ENCODE measurements around the gene PLXDC2.

Gene PLXDC2

GRCh38 chr10:20090831-20091230, 274.6 kb downstream of the PLXDC2 start:
- ChIA-PET POLR2A (no interaction called here), CTCF (no interaction called here)
- no peak for DNase-seq (ENCODE audit: extremely low spot score)
- TF ChIP-seq SUZ12 (IDR thresholded peaks at IDR 0.05), result no peak
- TF ChIP-seq ARNT (IDR thresholded peaks at IDR 0.05), result no peak

GRCh38 chr10:20091698-20092097, 275.5 kb downstream of the PLXDC2 start:
- CTCF ChIA-PET, result no interaction called here
- TF ChIP-seq SP1 (IDR thresholded peaks at IDR 0.05) (no peak), SUZ12 (IDR thresholded peaks at IDR 0.05) (no peak), FOXM1 (IDR thresholded peaks at IDR 0.05; ENCODE audit: borderline replicate concordance) (no peak), PKNOX1 (IDR thresholded peaks at IDR 0.05) (no peak)
- POLR2A ChIA-PET, result no interaction called here
- DNase-seq (ENCODE audit: extremely low spot score), result no peak

GRCh38 chr10:20093600-20093999, 277.4 kb downstream of the PLXDC2 start:
- CTCF ChIA-PET, result no interaction called here
- POLR2A ChIA-PET, result no interaction called here
- DNase-seq (ENCODE audit: extremely low spot score), result no peak
- TF ChIP-seq BHLHE40 (IDR thresholded peaks at IDR 0.05; ENCODE audit: borderline replicate concordance) (no peak), LEF1 (IDR thresholded peaks at IDR 0.05; ENCODE audit: borderline replicate concordance) (no peak), HDGF (IDR thresholded peaks at IDR 0.05; ENCODE audit: borderline replicate concordance) (no peak), SUZ12 (IDR thresholded peaks at IDR 0.05) (no peak)

GRCh38 chr10:20094226-20094976, 278.2 kb downstream of the PLXDC2 start:
- POLR2A ChIA-PET, result no interaction called here
- TF ChIP-seq FOXA1 (IDR thresholded peaks at IDR 0.05) (no peak), LEF1 (IDR thresholded peaks at IDR 0.05; ENCODE audit: borderline replicate concordance) (no peak), BHLHE40 (IDR thresholded peaks at IDR 0.05; ENCODE audit: borderline replicate concordance) (no peak), FOXK2 (IDR thresholded peaks at IDR 0.05) (no peak), SP1 (IDR thresholded peaks at IDR 0.05) (no peak), ELF4 (IDR thresholded peaks at IDR 0.05) (no peak), NFRKB (IDR thresholded peaks at IDR 0.05) (no peak), L3MBTL2 (conservative IDR thresholded peaks at IDR 0.05) (no peak), TARDBP (IDR thresholded peaks at IDR 0.05) (no peak), PKNOX1 (IDR thresholded peaks at IDR 0.05) (no peak), HDGF (IDR thresholded peaks at IDR 0.05; ENCODE audit: borderline replicate concordance) (no peak), ARNT (IDR thresholded peaks at IDR 0.05) (no peak), SUZ12 (IDR thresholded peaks at IDR 0.05) (no peak), ZNF384 (IDR thresholded peaks at IDR 0.05) (no peak)
- DNase-seq (ENCODE audit: extremely low spot score), result no peak
- CTCF ChIA-PET, result no interaction called here

- DNase-seq (ENCODE audit: extremely low spot score), result no peak
- CTCF ChIA-PET, result no interaction called here
These were observed 283.9 kb downstream of the PLXDC2 start for GRCh38 chr10:20100171-20100570.

GRCh38 chr10:20105236-20105635, 289.0 kb downstream of the PLXDC2 start:
- TF ChIP-seq HDGF (IDR thresholded peaks at IDR 0.05; ENCODE audit: borderline replicate concordance) (no peak), FOXA1 (IDR thresholded peaks at IDR 0.05) (no peak), SUZ12 (IDR thresholded peaks at IDR 0.05) (no peak), LEF1 (IDR thresholded peaks at IDR 0.05; ENCODE audit: borderline replicate concordance) (no peak), PKNOX1 (IDR thresholded peaks at IDR 0.05) (no peak), NFRKB (IDR thresholded peaks at IDR 0.05) (no peak), ZNF384 (IDR thresholded peaks at IDR 0.05) (no peak), CTBP1 (IDR thresholded peaks at IDR 0.05; ENCODE audit: borderline replicate concordance) (no peak), BHLHE40 (IDR thresholded peaks at IDR 0.05; ENCODE audit: borderline replicate concordance) (no peak), SP1 (IDR thresholded peaks at IDR 0.05) (no peak), FOXK2 (IDR thresholded peaks at IDR 0.05) (no peak), ARNT (IDR thresholded peaks at IDR 0.05) (no peak), L3MBTL2 (conservative IDR thresholded peaks at IDR 0.05) (no peak), FOXM1 (IDR thresholded peaks at IDR 0.05; ENCODE audit: borderline replicate concordance) (no peak), ELF4 (IDR thresholded peaks at IDR 0.05) (no peak), TARDBP (IDR thresholded peaks at IDR 0.05) (no peak)
- DNase-seq (ENCODE audit: extremely low spot score), result no peak
- POLR2A ChIA-PET, result no interaction called here
- CTCF ChIA-PET, result no interaction called here

More at GRCh38 chr10:20100171-20100570, 283.9 kb downstream of the PLXDC2 start:
- POLR2A ChIA-PET, result no interaction called here
- TF ChIP-seq TARDBP (IDR thresholded peaks at IDR 0.05), result no peak
- no peak for TF ChIP-seq ARNT (IDR thresholded peaks at IDR 0.05)
- no peak for TF ChIP-seq BHLHE40 (IDR thresholded peaks at IDR 0.05; ENCODE audit: borderline replicate concordance)
- TF ChIP-seq FOXK2 (IDR thresholded peaks at IDR 0.05), result no peak
- TF ChIP-seq HDGF (IDR thresholded peaks at IDR 0.05; ENCODE audit: borderline replicate concordance), result no peak
- no peak for TF ChIP-seq NFRKB (IDR thresholded peaks at IDR 0.05)

- no peak for DNase-seq (ENCODE audit: extremely low spot score)
- no peak for TF ChIP-seq BHLHE40 (IDR thresholded peaks at IDR 0.05; ENCODE audit: borderline replicate concordance)
- CTCF ChIA-PET, result no interaction called here
- POLR2A ChIA-PET, result no interaction called here
These were observed 289.7 kb downstream of the PLXDC2 start for GRCh38 chr10:20105931-20106330.
